ENCODE measurements around the gene FLOT1.

Gene FLOT1

DNA sequence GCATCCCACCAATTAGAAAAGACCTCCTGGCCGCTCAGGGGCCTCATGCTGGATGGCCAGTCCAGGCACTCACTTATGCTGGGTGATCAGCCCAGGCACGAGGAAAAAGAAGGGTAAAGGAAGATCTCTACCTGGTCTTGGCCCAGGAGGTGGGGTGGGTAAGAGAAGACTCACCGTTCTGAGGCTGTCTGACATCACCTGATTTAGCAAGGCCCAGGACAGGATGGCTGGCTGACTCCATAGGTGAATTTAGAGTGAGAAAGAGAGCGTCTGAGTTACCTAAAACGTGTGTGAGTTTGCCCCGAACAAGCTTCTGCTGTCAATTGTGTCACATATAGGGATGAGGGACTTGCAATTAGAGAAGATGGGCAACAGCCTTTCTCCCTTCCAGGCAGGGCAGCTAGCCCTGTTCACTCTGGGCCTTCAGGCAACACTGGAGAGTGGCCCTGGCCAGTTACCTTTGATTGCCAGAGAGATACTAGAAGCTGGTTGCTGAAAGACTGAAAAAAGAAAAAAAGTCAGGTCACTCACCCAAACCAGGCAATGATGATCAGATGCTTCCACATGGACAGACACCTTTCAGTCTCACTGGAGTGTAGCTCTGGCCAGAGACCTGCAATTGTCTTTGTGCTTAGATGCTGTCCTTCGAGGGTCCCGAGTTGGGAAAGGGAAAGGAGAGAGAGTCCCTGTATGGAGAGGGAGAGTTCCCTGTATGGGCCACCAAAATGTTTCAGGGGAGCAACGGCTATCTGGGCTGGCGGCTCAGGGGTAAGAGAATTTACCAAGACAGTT, 37.6 kb upstream of the FLOT1 start:
- Histone ChIP-seq H3K27me3 (ENCODE audit: insufficient read depth, poor library complexity, severe bottlenecking) (no peaks in the 10 kb centered on the region), H3K9me3 (ENCODE audit: severe bottlenecking) (no peaks in the 10 kb centered on the region), H3K36me3 (ENCODE audit: low read depth) (no peaks in the 10 kb centered on the region), H3K4me1 (ENCODE audit: insufficient read depth, poor library complexity, severe bottlenecking) (peaks cover 39% of the 10 kb centered on the region), H3K4me3 (ENCODE audit: severe bottlenecking) (no peak overlapping the region), H3K27ac (ENCODE audit: poor library complexity, severe bottlenecking) (peak overlapping the region; percentile 99)
- no peak for ATAC-seq (ENCODE audit: low read depth)
- TF ChIP-seq, protein P1, sequence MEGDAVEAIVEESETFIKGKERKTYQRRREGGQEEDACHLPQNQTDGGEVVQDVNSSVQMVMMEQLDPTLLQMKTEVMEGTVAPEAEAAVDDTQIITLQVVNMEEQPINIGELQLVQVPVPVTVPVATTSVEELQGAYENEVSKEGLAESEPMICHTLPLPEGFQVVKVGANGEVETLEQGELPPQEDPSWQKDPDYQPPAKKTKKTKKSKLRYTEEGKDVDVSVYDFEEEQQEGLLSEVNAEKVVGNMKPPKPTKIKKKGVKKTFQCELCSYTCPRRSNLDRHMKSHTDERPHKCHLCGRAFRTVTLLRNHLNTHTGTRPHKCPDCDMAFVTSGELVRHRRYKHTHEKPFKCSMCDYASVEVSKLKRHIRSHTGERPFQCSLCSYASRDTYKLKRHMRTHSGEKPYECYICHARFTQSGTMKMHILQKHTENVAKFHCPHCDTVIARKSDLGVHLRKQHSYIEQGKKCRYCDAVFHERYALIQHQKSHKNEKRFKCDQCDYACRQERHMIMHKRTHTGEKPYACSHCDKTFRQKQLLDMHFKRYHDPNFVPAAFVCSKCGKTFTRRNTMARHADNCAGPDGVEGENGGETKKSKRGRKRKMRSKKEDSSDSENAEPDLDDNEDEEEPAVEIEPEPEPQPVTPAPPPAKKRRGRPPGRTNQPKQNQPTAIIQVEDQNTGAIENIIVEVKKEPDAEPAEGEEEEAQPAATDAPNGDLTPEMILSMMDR (IDR thresholded peaks at IDR 0.05; ENCODE audit: poor library complexity, severe bottlenecking), result no peak
- DNase-seq (ENCODE audit: low spot score), result no peak

DNA sequence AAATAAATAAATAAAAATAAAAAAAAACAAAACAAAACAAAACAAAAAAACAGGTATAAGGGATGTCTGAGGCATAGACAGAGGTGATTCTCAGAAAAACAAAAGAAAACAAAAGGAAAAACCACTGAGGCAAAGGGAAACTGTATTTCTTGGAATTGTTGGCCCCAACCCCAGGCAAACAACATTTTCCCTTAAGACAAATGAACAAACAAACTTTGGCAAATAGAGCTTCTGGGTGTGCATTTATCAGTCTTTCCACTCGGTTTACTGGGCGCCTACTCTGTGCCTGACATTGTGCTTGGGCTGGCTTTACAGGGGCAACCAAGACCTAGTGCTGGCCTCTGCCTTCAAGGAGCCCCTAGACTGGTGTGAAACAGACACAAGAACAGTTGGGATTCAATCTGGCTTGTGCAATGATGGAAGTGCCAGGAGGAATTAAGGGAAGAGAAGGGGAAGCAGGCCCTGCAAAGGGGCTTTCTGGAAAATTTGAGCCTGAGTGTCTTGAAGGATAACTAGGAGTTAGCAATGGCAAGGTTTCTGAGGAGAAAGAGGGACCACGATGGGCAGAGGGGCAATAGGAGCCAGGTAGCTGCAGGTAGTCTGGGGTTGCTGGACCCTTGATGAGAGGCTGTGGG, 35.6 kb upstream of the FLOT1 start:
- TF ChIP-seq, protein P1 (IDR thresholded peaks at IDR 0.05; ENCODE audit: poor library complexity, severe bottlenecking), result no peak
- Histone ChIP-seq H3K4me3 (ENCODE audit: severe bottlenecking) (no peak overlapping the region), H3K27ac (ENCODE audit: poor library complexity, severe bottlenecking) (peak overlapping the region; percentile 45), H3K36me3 (ENCODE audit: low read depth) (no peaks in the 10 kb centered on the region), H3K4me1 (ENCODE audit: insufficient read depth, poor library complexity, severe bottlenecking) (peaks cover 35% of the 10 kb centered on the region), H3K9me3 (ENCODE audit: severe bottlenecking) (no peaks in the 10 kb centered on the region), H3K27me3 (ENCODE audit: insufficient read depth, poor library complexity, severe bottlenecking) (no peaks in the 10 kb centered on the region)
- DNase-seq (ENCODE audit: low spot score) (no peak), ATAC-seq (ENCODE audit: low read depth) (no peak)

GRCh38 chr6:30777155-30777485, 34.6 kb upstream of the FLOT1 start:
- H3K9me3 ChIP-seq (ENCODE audit: severe bottlenecking), result no peaks in the 10 kb centered on the region
- DNase-seq (ENCODE audit: low spot score), result no peak
- no peak for ATAC-seq (ENCODE audit: low read depth)
- H3K27me3 ChIP-seq (ENCODE audit: insufficient read depth, poor library complexity, severe bottlenecking), result no peaks in the 10 kb centered on the region
- H3K27ac ChIP-seq (ENCODE audit: poor library complexity, severe bottlenecking), result peak overlapping the region; percentile 45
- no peaks in the 10 kb centered on the region for H3K36me3 ChIP-seq (ENCODE audit: low read depth)
- H3K4me3 ChIP-seq (ENCODE audit: severe bottlenecking), result no peak overlapping the region
- peaks cover 25% of the 10 kb centered on the region for H3K4me1 ChIP-seq (ENCODE audit: insufficient read depth, poor library complexity, severe bottlenecking)
- TF ChIP-seq, protein P1 (IDR thresholded peaks at IDR 0.05; ENCODE audit: poor library complexity, severe bottlenecking), result no peak

DNA sequence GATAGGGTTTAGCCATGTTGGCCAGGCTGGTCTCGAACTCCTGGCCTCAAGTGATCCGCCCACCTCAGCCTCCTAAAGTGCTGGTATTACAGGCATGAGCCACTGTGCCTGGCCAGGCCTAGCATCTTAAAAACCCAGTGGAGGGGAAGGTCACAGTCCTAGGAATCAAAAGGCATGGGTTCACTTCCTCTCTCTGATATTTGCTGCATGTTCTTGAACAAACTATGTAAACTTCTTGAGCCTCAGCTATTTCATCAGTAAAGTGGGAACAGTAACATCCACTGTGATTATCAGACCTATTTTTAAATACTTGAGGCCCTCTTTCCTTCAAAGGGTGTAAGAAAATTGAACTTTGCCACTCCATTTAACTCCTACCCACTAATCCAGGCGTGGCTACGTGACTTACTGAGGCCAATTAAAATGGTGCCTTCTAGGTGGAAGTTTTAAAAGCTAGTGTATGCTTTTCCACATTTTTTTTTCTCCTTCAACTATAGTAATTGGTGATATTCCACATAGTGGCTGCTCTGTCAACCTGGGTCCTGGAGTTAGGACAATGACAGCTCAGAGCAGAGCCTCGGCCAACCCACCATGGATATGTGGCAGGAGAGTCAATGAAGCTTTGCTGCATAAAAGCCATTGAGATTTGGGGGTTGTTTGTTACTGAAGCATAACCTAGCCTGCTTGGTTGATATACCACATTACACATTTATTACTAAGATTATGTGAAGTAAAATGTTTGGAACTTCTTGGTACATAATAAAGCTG, 34.1 kb upstream of the FLOT1 start:
- Histone ChIP-seq H3K4me1 (ENCODE audit: insufficient read depth, poor library complexity, severe bottlenecking) (peaks cover 22% of the 10 kb centered on the region), H3K27me3 (ENCODE audit: insufficient read depth, poor library complexity, severe bottlenecking) (no peaks in the 10 kb centered on the region), H3K4me3 (ENCODE audit: severe bottlenecking) (no peak overlapping the region), H3K27ac (ENCODE audit: poor library complexity, severe bottlenecking) (peak overlapping the region; percentile 45), H3K9me3 (ENCODE audit: severe bottlenecking) (no peaks in the 10 kb centered on the region), H3K36me3 (ENCODE audit: low read depth) (no peaks in the 10 kb centered on the region)
- TF ChIP-seq, protein P1 (IDR thresholded peaks at IDR 0.05; ENCODE audit: poor library complexity, severe bottlenecking), result no peak
- DNase-seq (ENCODE audit: low spot score), result no peak
- ATAC-seq (ENCODE audit: low read depth), result no peak
